ENCODE results near the gene CAPG.
"Not testable (repeated sequence)": the region's sequence is repeated elsewhere in the genome, so short reads cannot be mapped to it uniquely, and the experiment has no call there.

CAPG gene

GRCh38 chr2:85409845-85410583 lies at the start of gene CAPG:
TSS of gene CAPG (minus strand) at chr2:85410366. CDS start at chr2:85402145, 8,221 bp downstream.
- DNase-seq (ENCODE audit: low read depth in 1 of 2, low spot score in 1 of 2) = no peak

- DNase-seq (ENCODE audit: low read depth in 1 of 2, low spot score in 1 of 2) = no peak
Observed at GRCh38 chr2:85459771-85460170, 49.6 kb upstream of the CAPG start.

GRCh38 chr2:85458601-85459563 lies 48.7 kb upstream of the CAPG start:
- DNase-seq (ENCODE audit: low read depth in 1 of 2, low spot score in 1 of 2) = no peak

GRCh38 chr2:85457877-85458316 lies 47.7 kb upstream of the CAPG start:
- DNase-seq (ENCODE audit: low read depth in 1 of 2, low spot score in 1 of 2) = no peak

GRCh38 chr2:85457043-85457442 lies 46.9 kb upstream of the CAPG start:
- DNase-seq (ENCODE audit: low read depth in 1 of 2, low spot score in 1 of 2) = no peak

GRCh38 chr2:85455552-85456090 lies 45.5 kb upstream of the CAPG start:
- DNase-seq (ENCODE audit: low read depth in 1 of 2, low spot score in 1 of 2) = no peak

- DNase-seq (ENCODE audit: low read depth in 1 of 2, low spot score in 1 of 2) = no peak
Observed at GRCh38 chr2:85453571-85453970, 43.4 kb upstream of the CAPG start.

GRCh38 chr2:85452237-85452636 lies 42.1 kb upstream of the CAPG start:
- no peak for DNase-seq (ENCODE audit: low read depth in 1 of 2, low spot score in 1 of 2)

GRCh38 chr2:85449214-85449588 lies 39.0 kb upstream of the CAPG start:
- no peak for DNase-seq (ENCODE audit: low read depth in 1 of 2, low spot score in 1 of 2)

GRCh38 chr2:85448461-85449213 lies 38.5 kb upstream of the CAPG start:
- no peak for DNase-seq (ENCODE audit: low read depth in 1 of 2, low spot score in 1 of 2)

GRCh38 chr2:85447222-85447585 lies 37.0 kb upstream of the CAPG start:
- no peak for DNase-seq (ENCODE audit: low read depth in 1 of 2, low spot score in 1 of 2)

- DNase-seq (ENCODE audit: low read depth in 1 of 2, low spot score in 1 of 2) = no peak
Observed at GRCh38 chr2:85446296-85447221, 36.4 kb upstream of the CAPG start.

GRCh38 chr2:85445316-85446295 lies 35.4 kb upstream of the CAPG start:
- DNase-seq (ENCODE audit: low read depth in 1 of 2, low spot score in 1 of 2) = no peak

- no peak for DNase-seq (ENCODE audit: low read depth in 1 of 2, low spot score in 1 of 2)
Observed at GRCh38 chr2:85444629-85445172, 34.5 kb upstream of the CAPG start.

- no peak for DNase-seq (ENCODE audit: low read depth in 1 of 2, low spot score in 1 of 2)
Observed at GRCh38 chr2:85441864-85442263, 31.7 kb upstream of the CAPG start.

- DNase-seq (ENCODE audit: low read depth in 1 of 2, low spot score in 1 of 2) = no peak
Observed at GRCh38 chr2:85440729-85441128, 30.6 kb upstream of the CAPG start.

- no peak for DNase-seq (ENCODE audit: low read depth in 1 of 2, low spot score in 1 of 2)
Observed at GRCh38 chr2:85439986-85440385, 29.8 kb upstream of the CAPG start.

- DNase-seq (ENCODE audit: low read depth in 1 of 2, low spot score in 1 of 2) = not testable (repeated sequence)
Observed at GRCh38 chr2:85439569-85439968, 29.4 kb upstream of the CAPG start.

- no peak for DNase-seq (ENCODE audit: low read depth in 1 of 2, low spot score in 1 of 2)
Observed at GRCh38 chr2:85439025-85439472, 28.9 kb upstream of the CAPG start.
